ENCODE measurements around the gene DAD1. TPM values are rescaled to one million over a fixed set of nuclear protein-coding genes. Genes with fewer than 3 reads are reported as not detected.

DAD1 gene
- total RNA-seq, 4 donors from 2014 or later, result 52.0 to 173 (median 123) TPM

- Histone ChIP-seq H3K27me3 (no peaks in the 10 kb centered on the region), H3K27ac (peak overlapping the region; percentile 34 to 64 (median 46)), H3K36me3 (no peaks in the 10 kb centered on the region), H3K4me3 (peak overlapping the region in 1 of 4 donors; percentile 10), H3K9me3 (no peaks in the 10 kb centered on the region), H3K4me1 (peaks cover 0 to 13% (median 0%) of the 10 kb centered on the region in 4 donors)
- TF ChIP-seq POLR2A (IDR thresholded peaks at IDR 0.05), result no peak
- TF ChIP-seq, protein P1, sequence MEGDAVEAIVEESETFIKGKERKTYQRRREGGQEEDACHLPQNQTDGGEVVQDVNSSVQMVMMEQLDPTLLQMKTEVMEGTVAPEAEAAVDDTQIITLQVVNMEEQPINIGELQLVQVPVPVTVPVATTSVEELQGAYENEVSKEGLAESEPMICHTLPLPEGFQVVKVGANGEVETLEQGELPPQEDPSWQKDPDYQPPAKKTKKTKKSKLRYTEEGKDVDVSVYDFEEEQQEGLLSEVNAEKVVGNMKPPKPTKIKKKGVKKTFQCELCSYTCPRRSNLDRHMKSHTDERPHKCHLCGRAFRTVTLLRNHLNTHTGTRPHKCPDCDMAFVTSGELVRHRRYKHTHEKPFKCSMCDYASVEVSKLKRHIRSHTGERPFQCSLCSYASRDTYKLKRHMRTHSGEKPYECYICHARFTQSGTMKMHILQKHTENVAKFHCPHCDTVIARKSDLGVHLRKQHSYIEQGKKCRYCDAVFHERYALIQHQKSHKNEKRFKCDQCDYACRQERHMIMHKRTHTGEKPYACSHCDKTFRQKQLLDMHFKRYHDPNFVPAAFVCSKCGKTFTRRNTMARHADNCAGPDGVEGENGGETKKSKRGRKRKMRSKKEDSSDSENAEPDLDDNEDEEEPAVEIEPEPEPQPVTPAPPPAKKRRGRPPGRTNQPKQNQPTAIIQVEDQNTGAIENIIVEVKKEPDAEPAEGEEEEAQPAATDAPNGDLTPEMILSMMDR (IDR thresholded peaks at IDR 0.05), result no peak
- no peak for DNase-seq
Observed at GRCh38 chr14:22524115-22524783, 64.8 kb downstream of the DAD1 start.

GRCh38 chr14:22523283-22523682, 65.7 kb downstream of the DAD1 start:
- H3K27ac ChIP-seq, result peak overlapping the region; percentile 12 to 57 (median 16)
- H3K27me3 ChIP-seq, result no peaks in the 10 kb centered on the region
- no peak for DNase-seq
- no peak overlapping the region for H3K4me3 ChIP-seq
- no peaks in the 10 kb centered on the region for H3K36me3 ChIP-seq
- no peaks in the 10 kb centered on the region for H3K9me3 ChIP-seq
- peaks cover 0 to 13% (median 0%) of the 10 kb centered on the region in 4 donors for H3K4me1 ChIP-seq
- TF ChIP-seq, protein P1 (IDR thresholded peaks at IDR 0.05), result no peak
- TF ChIP-seq POLR2A (IDR thresholded peaks at IDR 0.05), result no peak

DNA sequence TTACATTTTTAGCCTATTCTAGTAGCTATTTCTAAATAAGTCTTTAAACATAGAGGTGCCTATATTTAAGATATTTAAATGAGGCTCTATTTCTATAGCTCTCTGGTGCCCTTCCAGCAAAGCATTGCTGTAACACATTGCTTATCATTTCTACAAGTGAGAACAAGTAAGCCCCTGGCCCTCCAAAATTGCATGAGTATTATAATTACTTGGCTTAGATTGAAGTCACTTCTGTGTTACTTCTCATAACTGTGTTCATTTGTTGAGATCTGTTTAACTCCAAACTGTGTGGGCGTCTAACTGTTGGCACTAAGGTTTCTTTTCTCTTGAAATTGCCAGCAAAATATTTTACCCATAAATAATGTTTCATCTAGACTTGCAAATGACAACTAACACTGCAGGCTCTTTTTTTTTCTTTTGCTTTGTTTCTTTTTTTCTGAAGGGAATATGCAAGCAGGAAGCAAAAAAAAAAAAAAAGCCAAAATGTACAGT, 66.5 kb downstream of the DAD1 start:
- no peaks in the 10 kb centered on the region for H3K27me3 ChIP-seq
- no peaks in the 10 kb centered on the region for H3K36me3 ChIP-seq
- H3K4me3 ChIP-seq, result no peak overlapping the region
- no peak for DNase-seq
- no peak for TF ChIP-seq POLR2A (IDR thresholded peaks at IDR 0.05)
- TF ChIP-seq, protein P1 (IDR thresholded peaks at IDR 0.05), result no peak
- H3K4me1 ChIP-seq, result peaks cover 0 to 13% (median 3%) of the 10 kb centered on the region in 4 donors
- no peaks in the 10 kb centered on the region for H3K9me3 ChIP-seq
- H3K27ac ChIP-seq, result peak overlapping the region in 3 of 4 donors; percentile 3 to 80 (median 14)

DNA sequence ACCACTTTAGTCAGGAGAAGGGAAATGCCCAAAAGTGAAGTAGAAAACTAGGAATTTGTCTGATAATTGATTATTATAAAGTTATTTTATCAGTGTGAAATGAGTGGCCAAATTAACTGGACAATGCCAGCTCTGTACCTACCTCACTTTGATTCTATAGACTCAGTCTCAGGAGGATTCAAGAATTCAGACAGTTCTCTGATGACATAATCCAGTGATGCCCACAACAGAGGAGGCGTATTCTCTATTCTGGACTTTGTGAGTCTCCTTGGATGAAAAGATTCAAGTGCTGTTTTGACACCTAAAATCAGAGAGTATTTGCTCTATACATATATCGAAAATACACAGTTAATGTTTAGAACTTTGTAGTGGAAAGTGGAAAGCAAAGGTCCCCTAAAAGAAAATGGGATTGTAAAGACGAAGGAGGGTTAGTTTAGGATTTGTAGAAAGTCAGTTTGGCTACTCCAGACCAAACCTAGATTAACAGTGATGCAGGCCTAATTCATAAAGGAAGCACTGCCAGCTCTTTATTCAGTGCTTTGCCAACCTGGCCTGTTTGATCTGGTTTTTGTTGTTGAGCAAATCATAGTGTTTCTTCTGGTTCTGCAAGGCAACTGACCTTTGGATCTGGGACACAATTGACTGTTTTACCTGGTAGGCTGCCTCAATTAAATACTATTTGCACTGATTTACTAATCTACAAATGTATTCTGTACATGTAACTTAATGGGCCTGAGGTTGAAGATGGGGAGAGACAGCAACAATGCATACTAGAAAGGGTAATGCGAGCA, 67.4 kb downstream of the DAD1 start:
- DNase-seq, result no peak
- TF ChIP-seq, protein P1 (IDR thresholded peaks at IDR 0.05), result no peak

DNA sequence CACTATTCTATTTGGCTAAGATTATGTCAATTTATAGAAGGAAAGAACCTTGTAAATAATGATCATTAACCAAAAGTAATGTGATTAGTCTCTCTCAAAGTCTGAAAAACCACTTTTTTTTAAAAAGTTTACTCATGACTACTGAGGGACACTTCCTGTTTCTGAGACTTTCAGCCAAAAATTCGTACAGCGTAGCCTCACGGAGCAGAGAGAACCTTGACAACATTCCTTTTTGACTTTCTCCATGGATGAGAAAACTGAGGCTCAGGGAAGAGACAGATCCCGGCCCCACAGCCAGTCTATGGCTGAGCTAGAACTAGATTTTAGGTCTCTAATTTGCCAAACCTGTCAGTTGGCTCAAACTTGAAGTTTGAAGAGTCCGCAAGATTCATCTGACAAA, 68.2 kb downstream of the DAD1 start:
- Histone ChIP-seq H3K27ac (peak overlapping the region; percentile 28 to 80 (median 58)), H3K4me3 (no peak overlapping the region), H3K9me3 (no peaks in the 10 kb centered on the region), H3K4me1 (peaks cover 0 to 13% (median 5%) of the 10 kb centered on the region in 4 donors), H3K36me3 (no peaks in the 10 kb centered on the region), H3K27me3 (no peaks in the 10 kb centered on the region)
- TF ChIP-seq, protein P1 (IDR thresholded peaks at IDR 0.05), result no peak
- TF ChIP-seq POLR2A (IDR thresholded peaks at IDR 0.05), result no peak
- no peak for DNase-seq

More for the DNA sequence above, 67.4 kb downstream of the DAD1 start:
- Histone ChIP-seq H3K36me3 (no peaks in the 10 kb centered on the region), H3K4me3 (no peak overlapping the region), H3K9me3 (no peaks in the 10 kb centered on the region), H3K27me3 (no peaks in the 10 kb centered on the region), H3K27ac (peak overlapping the region in 3 of 4 donors; percentile 49 to 80 (median 66)), H3K4me1 (peaks cover 0 to 13% (median 3%) of the 10 kb centered on the region in 4 donors)
